ENCODE results near the gene CIART. TPM values are rescaled to one million over a fixed set of nuclear protein-coding genes. Genes with fewer than 3 reads are reported as not detected.

Gene CIART
- total and polyA plus RNA-seq, 10 donors = 0.83 to 3.9 (median 1.5) TPM; not detected in 1

DNA sequence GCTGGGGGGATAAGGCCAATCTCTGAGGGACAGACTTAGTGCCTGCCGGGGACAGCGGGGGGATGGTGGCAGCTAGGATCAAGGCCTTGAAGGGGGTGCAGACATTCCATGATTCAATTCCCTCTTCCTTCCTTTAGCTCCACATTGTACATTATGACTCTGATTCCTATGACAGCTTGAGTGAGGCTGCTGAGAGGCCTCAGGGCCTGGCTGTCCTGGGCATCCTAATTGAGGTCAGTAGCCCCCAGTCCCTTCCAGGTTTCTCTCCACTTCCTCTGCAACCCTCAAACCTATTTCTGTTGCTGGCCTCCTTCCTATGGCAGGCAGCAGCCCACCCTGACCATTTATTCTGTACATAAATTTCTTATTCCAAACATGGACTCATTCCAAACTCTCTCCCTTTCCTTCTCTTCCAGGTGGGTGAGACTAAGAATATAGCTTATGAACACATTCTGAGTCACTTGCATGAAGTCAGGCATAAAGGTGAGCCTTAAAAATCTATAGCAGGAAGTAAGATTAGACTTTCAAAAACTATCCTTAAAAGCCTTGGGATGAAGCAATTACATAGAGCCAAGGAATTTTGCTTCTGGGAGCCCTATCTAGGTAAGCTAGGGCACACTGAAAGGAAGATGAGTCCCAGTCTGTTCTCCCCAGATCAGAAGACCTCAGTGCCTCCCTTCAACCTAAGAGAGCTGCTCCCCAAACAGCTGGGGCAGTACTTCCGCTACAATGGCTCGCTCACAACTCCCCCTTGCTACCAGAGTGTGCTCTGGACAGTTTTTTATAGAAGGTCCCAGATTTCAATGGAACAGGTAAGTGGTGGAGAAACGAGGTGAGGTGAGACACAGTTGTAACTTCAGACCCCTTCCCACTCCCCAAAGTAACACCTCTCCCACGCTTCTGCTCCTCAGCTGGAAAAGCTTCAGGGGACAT lies 19.7 kb upstream of the CIART start:
- peaks cover 0 to 41% (median 33%) of the 10 kb centered on the region in 6 donors for H3K36me3 ChIP-seq
- H3K4me1 ChIP-seq = peaks cover 4 to 35% (median 20%) of the 10 kb centered on the region in 6 donors
- WGBS, 5 donors = 66 to 78% (median 74%) methylated on average over 6 of the region's 6 CpGs
- intact Hi-C loops (cut with DNase I; ENCODE audit: low total_unique reads) = no loop called here
- no peaks in the 10 kb centered on the region for H3K9me3 ChIP-seq
- no peak overlapping the region for H3K4me3 ChIP-seq
- peak overlapping the region in 1 of 8 donors; percentile 21 for H3K27ac ChIP-seq
- DNase-seq = no peak
- TF ChIP-seq POLR2A (IDR thresholded peaks at IDR 0.05) = no peak
- TF ChIP-seq, protein P1, sequence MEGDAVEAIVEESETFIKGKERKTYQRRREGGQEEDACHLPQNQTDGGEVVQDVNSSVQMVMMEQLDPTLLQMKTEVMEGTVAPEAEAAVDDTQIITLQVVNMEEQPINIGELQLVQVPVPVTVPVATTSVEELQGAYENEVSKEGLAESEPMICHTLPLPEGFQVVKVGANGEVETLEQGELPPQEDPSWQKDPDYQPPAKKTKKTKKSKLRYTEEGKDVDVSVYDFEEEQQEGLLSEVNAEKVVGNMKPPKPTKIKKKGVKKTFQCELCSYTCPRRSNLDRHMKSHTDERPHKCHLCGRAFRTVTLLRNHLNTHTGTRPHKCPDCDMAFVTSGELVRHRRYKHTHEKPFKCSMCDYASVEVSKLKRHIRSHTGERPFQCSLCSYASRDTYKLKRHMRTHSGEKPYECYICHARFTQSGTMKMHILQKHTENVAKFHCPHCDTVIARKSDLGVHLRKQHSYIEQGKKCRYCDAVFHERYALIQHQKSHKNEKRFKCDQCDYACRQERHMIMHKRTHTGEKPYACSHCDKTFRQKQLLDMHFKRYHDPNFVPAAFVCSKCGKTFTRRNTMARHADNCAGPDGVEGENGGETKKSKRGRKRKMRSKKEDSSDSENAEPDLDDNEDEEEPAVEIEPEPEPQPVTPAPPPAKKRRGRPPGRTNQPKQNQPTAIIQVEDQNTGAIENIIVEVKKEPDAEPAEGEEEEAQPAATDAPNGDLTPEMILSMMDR (IDR thresholded peaks at IDR 0.05 in 8 of 11, conservative IDR thresholded peaks at IDR 0.05 in 3 of 11) = no peak
- peak in 1 of 3 donors; percentile 17 for TF ChIP-seq POLR2AphosphoS5 (IDR thresholded peaks at IDR 0.05)
- peaks cover 0 to 18% (median 4%) of the 10 kb centered on the region in 7 donors for H3K27me3 ChIP-seq (replicated peaks in 1 of 7)

DNA sequence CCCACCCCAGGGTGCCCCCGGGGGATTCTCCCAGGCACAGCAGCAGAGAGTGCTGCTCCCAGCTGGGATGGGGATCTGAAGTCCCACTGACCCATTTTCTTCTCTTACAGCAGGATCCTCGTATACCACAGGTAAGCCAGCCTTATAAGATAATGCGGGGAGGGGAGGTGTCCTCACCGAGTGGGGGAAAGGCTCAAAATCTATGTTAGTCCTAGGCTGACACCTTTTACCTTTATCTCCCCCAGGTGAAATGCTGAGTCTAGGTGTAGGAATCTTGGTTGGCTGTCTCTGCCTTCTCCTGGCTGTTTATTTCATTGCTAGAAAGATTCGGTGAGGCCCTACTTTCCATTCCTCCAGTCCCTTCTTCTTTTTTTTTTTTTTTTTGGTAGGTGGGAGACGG lies 18.8 kb upstream of the CIART start:
- DNase-seq = no peak
- Histone ChIP-seq H3K9me3 (no peaks in the 10 kb centered on the region), H3K27ac (no peak overlapping the region), H3K36me3 (peaks cover 0 to 41% (median 33%) of the 10 kb centered on the region in 6 donors), H3K4me1 (peaks cover 8 to 43% (median 25%) of the 10 kb centered on the region in 6 donors), H3K4me3 (no peak overlapping the region), H3K27me3 (replicated peaks in 1 of 7) (peaks cover 0 to 9% (median 0%) of the 10 kb centered on the region in 7 donors)
- WGBS, 5 donors = 78 to 89% (median 83%) methylated on average over 6 of the region's 6 CpGs
- intact Hi-C loops (cut with DNase I; ENCODE audit: low total_unique reads) = no loop called here
- no peak for TF ChIP-seq POLR2AphosphoS5 (IDR thresholded peaks at IDR 0.05)
- TF ChIP-seq POLR2A (IDR thresholded peaks at IDR 0.05) = no peak
- TF ChIP-seq, protein P1 (IDR thresholded peaks at IDR 0.05 in 8 of 11, conservative IDR thresholded peaks at IDR 0.05 in 3 of 11) = no peak

DNA sequence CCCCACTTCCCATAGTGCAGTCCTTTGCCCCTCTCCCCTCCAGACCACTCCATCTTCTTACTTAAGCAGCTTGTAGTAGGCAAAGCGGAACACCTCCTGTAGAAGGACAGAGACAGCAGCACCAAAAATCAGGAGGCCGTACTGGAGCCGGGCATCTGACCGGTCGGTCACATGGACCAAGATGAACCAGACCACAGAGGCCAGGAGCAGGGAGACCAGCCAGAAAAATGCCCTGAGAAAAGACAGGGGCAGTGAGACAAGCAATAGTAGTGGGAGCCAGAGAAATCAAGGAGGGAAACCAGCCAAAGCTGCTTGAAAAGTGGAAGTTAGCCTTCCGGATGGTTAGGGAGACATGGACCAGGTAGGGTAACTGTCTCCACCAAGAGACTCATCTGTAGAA lies 14.5 kb upstream of the CIART start:
- WGBS, 5 donors = 36 to 50% (median 45%) methylated on average over 6 of the region's 6 CpGs
- Histone ChIP-seq H3K27ac (peak overlapping the region; percentile 93 to 98 (median 97)), H3K9me3 (no peaks in the 10 kb centered on the region), H3K27me3 (replicated peaks in 1 of 7) (no peaks in the 10 kb centered on the region), H3K4me3 (peak overlapping the region; percentile 76 to 90 (median 82)), H3K4me1 (peaks cover 20 to 67% (median 45%) of the 10 kb centered on the region in 6 donors), H3K36me3 (peaks cover 0 to 41% (median 33%) of the 10 kb centered on the region in 6 donors)
- TF ChIP-seq, protein P1 (IDR thresholded peaks at IDR 0.05 in 8 of 11, conservative IDR thresholded peaks at IDR 0.05 in 3 of 11) = no peak
- TF ChIP-seq POLR2AphosphoS5 (IDR thresholded peaks at IDR 0.05) (no peak), POLR2A (IDR thresholded peaks at IDR 0.05) (no peak)
- intact Hi-C loops (cut with DNase I; ENCODE audit: low total_unique reads) = no loop called here
- DNase-seq = no peak

DNA sequence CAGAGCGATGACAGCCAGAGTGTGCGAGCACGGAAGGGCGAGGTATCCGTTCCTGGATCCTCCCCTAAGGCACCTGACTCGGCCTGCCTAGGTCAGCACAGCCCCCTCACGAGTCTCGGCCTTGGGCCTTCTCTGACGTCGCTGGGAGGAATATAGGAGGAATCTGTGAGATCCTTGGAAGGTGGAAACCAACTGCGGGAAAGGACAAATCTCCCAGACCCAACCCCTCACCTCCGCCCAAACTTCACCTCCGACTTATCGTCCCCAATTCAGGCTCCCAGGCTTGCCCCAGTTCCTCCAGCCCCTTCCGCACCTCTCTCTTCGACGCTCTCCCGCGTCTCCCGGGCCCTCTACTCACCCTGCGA lies 14.0 kb upstream of the CIART start:
- H3K27me3 ChIP-seq (replicated peaks in 1 of 7) = no peaks in the 10 kb centered on the region
- peak overlapping the region; percentile 76 to 90 (median 82) for H3K4me3 ChIP-seq
- DNase-seq = peak; percentile 85
- WGBS, 5 donors = 0 to 1% (median 0%) methylated on average over 20 to 21 of the region's 21 CpGs
- H3K4me1 ChIP-seq = peaks cover 20 to 67% (median 47%) of the 10 kb centered on the region in 6 donors
- peak overlapping the region; percentile 93 to 98 (median 97) for H3K27ac ChIP-seq
- intact Hi-C loops (cut with DNase I; ENCODE audit: low total_unique reads) = no loop called here
- H3K36me3 ChIP-seq = peaks cover 0 to 41% (median 33%) of the 10 kb centered on the region in 6 donors
- TF ChIP-seq, protein P1 (IDR thresholded peaks at IDR 0.05 in 8 of 11, conservative IDR thresholded peaks at IDR 0.05 in 3 of 11) = no peak
- no peak for TF ChIP-seq POLR2AphosphoS5 (IDR thresholded peaks at IDR 0.05)
- TF ChIP-seq POLR2A (IDR thresholded peaks at IDR 0.05) = no peak
- no peaks in the 10 kb centered on the region for H3K9me3 ChIP-seq

All from spleen (tissue), 11 donors.